ENCODE results near the gene OTOG. TPM values are rescaled to one million over a fixed set of nuclear protein-coding genes. Genes with fewer than 3 reads are reported as not detected.

The OTOG gene
- total RNA-seq, 1 experiment from 2014 or later = not detected

DNA sequence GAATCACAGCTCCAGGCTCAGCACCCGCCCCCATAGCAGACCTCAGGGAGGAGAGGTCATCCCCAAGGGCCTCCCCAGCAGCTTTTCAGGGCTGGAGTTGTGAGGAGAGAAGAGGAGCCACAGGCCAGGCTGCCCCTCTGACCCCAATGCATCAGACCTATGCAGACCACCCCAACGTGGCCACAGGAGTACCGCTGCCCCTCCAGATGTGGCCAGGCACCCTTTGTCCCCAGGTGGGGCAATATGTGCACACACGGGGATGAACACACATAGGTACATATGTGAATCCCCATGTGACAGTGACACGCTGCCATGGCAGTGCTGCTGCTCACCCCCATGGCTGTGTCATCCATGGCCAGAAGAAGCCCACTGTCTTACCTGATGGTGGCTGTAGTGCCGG, 13.7 kb upstream of the OTOG start:
- Histone ChIP-seq H2AFZ (ENCODE audit: low read length) (no peak overlapping the region), H3K9me2 (replicated peaks; ENCODE audit: low read length) (no peaks in the 10 kb centered on the region), H3K4me1 (ENCODE audit: insufficient read depth, low read length) (no peaks in the 10 kb centered on the region), H4K20me1 (ENCODE audit: low read length) (no peaks in the 10 kb centered on the region), H3K4me3 (ENCODE audit: low read length) (no peak overlapping the region), H3F3A (ENCODE audit: low read length, unreplicated experiment) (no peaks in the 10 kb centered on the region), H3K9ac (ENCODE audit: low read length) (no peak overlapping the region), H3K27me3 (ENCODE audit: low read length) (peaks cover 70% of the 10 kb centered on the region), H3K36me3 (ENCODE audit: low read depth, low read length) (no peaks in the 10 kb centered on the region), H3K27ac (ENCODE audit: low read length) (no peak overlapping the region), H3K9me3 (ENCODE audit: low read length) (no peaks in the 10 kb centered on the region), H3K79me2 (ENCODE audit: low read length) (no peaks in the 10 kb centered on the region), H3K4me2 (ENCODE audit: low read length) (no peak overlapping the region)
- no peak for TF ChIP-seq EZH2phosphoT487 (IDR thresholded peaks at IDR 0.05; ENCODE audit: borderline replicate concordance, low read length)
- TF ChIP-seq EZH2 (IDR thresholded peaks at IDR 0.05; ENCODE audit: low read length, unreplicated experiment) = no peak
- TF ChIP-seq, protein P1, sequence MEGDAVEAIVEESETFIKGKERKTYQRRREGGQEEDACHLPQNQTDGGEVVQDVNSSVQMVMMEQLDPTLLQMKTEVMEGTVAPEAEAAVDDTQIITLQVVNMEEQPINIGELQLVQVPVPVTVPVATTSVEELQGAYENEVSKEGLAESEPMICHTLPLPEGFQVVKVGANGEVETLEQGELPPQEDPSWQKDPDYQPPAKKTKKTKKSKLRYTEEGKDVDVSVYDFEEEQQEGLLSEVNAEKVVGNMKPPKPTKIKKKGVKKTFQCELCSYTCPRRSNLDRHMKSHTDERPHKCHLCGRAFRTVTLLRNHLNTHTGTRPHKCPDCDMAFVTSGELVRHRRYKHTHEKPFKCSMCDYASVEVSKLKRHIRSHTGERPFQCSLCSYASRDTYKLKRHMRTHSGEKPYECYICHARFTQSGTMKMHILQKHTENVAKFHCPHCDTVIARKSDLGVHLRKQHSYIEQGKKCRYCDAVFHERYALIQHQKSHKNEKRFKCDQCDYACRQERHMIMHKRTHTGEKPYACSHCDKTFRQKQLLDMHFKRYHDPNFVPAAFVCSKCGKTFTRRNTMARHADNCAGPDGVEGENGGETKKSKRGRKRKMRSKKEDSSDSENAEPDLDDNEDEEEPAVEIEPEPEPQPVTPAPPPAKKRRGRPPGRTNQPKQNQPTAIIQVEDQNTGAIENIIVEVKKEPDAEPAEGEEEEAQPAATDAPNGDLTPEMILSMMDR (conservative IDR thresholded peaks at IDR 0.05; ENCODE audit: low read depth, low read length) = no peak
- ATAC-seq (no peak), DNase-seq (no peak)
- ChIA-PET POLR2A (ENCODE audit: unreplicated experiment) (no interaction called here), CTCF (no interaction called here)
- no TSS peak for BruUV-seq (replicated peaks)
- intact Hi-C loops (cut with micrococcal nuclease) = no loop called here

DNA sequence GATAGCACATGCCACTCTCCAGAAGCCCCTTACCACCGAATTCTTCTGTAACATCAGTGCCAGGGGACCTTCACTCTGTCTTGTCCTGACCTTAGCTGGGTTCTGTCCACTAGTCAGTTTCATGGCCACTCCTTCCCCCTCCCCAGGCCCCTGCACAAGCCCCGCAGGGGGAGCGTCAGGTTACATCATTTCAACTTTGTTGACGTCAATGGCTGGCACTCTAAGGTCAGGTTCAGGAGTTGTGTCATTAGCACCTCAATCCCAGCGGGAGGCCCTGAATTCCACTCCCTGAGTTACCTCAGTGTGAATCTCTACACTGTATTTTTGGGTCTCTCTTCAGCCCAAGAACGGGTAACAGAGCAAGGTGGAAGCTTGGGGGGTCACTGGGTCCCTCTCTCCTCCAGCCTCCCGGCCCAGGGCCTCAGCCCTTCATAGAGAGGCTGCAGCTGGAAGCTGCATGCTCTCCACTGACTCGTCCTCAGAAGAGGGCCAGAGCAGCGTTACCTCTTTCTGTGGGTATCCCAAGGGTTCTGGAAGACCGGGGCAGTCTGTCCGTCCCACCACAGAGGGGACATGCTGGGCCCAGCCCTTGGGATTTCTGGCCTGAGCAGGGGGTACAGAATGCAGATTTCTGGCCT, 13.2 kb upstream of the OTOG start:
- Histone ChIP-seq H3F3A (ENCODE audit: low read length, unreplicated experiment) (no peaks in the 10 kb centered on the region), H3K9me3 (ENCODE audit: low read length) (no peaks in the 10 kb centered on the region), H2AFZ (ENCODE audit: low read length) (no peak overlapping the region), H3K27me3 (ENCODE audit: low read length) (peaks cover 69% of the 10 kb centered on the region), H3K9me2 (replicated peaks; ENCODE audit: low read length) (no peaks in the 10 kb centered on the region), H4K20me1 (ENCODE audit: low read length) (no peaks in the 10 kb centered on the region), H3K4me2 (ENCODE audit: low read length) (no peak overlapping the region), H3K36me3 (ENCODE audit: low read depth, low read length) (no peaks in the 10 kb centered on the region), H3K4me3 (ENCODE audit: low read length) (no peak overlapping the region), H3K4me1 (ENCODE audit: insufficient read depth, low read length) (no peaks in the 10 kb centered on the region), H3K9ac (ENCODE audit: low read length) (no peak overlapping the region), H3K79me2 (ENCODE audit: low read length) (no peaks in the 10 kb centered on the region), H3K27ac (ENCODE audit: low read length) (no peak overlapping the region)
- CTCF ChIA-PET = no interaction called here
- ATAC-seq (no peak), DNase-seq (no peak)
- intact Hi-C loops (cut with micrococcal nuclease) = no loop called here
- BruUV-seq (replicated peaks) = no TSS peak
- POLR2A ChIA-PET (ENCODE audit: unreplicated experiment) = no interaction called here
- TF ChIP-seq, protein P1 (conservative IDR thresholded peaks at IDR 0.05; ENCODE audit: low read depth, low read length) = no peak
- TF ChIP-seq EZH2phosphoT487 (IDR thresholded peaks at IDR 0.05; ENCODE audit: borderline replicate concordance, low read length) (no peak), EZH2 (IDR thresholded peaks at IDR 0.05; ENCODE audit: low read length, unreplicated experiment) (no peak)

DNA sequence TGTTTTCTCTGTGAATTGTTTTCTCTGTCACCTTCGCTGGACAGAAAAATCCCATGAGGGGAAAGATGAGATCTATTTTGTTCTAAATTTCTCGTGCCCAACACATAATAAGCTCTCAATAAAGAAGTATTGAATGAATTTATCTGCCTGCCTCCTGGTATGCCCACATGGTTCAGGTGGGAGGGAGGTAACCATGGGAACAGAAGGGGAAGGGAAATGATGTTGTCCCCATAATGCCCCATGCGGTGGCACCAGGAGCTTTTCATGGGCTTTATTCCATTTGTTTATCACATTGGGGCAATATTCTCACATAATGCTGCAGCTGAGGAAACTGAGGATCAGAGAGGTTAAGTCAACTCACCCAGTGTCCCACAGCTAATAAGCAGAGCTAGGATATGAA, 11.6 kb upstream of the OTOG start:
- no peaks in the 10 kb centered on the region for H3K9me2 ChIP-seq (replicated peaks; ENCODE audit: low read length)
- ATAC-seq (no peak), DNase-seq (no peak)
- ChIA-PET CTCF (no interaction called here), POLR2A (ENCODE audit: unreplicated experiment) (no interaction called here)
- no peaks in the 10 kb centered on the region for H3K79me2 ChIP-seq (ENCODE audit: low read length)
- intact Hi-C loops (cut with micrococcal nuclease) = no loop called here
- no peak overlapping the region for H3K9ac ChIP-seq (ENCODE audit: low read length)
- H3K27me3 ChIP-seq (ENCODE audit: low read length) = peaks cover 53% of the 10 kb centered on the region
- H3K27ac ChIP-seq (ENCODE audit: low read length) = no peak overlapping the region
- H3K4me1 ChIP-seq (ENCODE audit: insufficient read depth, low read length) = no peaks in the 10 kb centered on the region
- H3K4me2 ChIP-seq (ENCODE audit: low read length) = no peak overlapping the region
- H2AFZ ChIP-seq (ENCODE audit: low read length) = no peak overlapping the region
- TF ChIP-seq, protein P1 (conservative IDR thresholded peaks at IDR 0.05; ENCODE audit: low read depth, low read length) = no peak
- TF ChIP-seq EZH2 (IDR thresholded peaks at IDR 0.05; ENCODE audit: low read length, unreplicated experiment) (no peak), EZH2phosphoT487 (IDR thresholded peaks at IDR 0.05; ENCODE audit: borderline replicate concordance, low read length) (no peak)
- no peaks in the 10 kb centered on the region for H4K20me1 ChIP-seq (ENCODE audit: low read length)
- no TSS peak for BruUV-seq (replicated peaks)
- no peaks in the 10 kb centered on the region for H3K36me3 ChIP-seq (ENCODE audit: low read depth, low read length)
- H3K9me3 ChIP-seq (ENCODE audit: low read length) = no peaks in the 10 kb centered on the region
- no peak overlapping the region for H3K4me3 ChIP-seq (ENCODE audit: low read length)
- no peaks in the 10 kb centered on the region for H3F3A ChIP-seq (ENCODE audit: low read length, unreplicated experiment)
